ENCODE data around the gene RIN3. TPM values are rescaled to one million over a fixed set of nuclear protein-coding genes. Genes with fewer than 3 reads are reported as not detected.

The RIN3 gene
- total RNA-seq, 4 donors from 2014 or later: 13.5 to 22.2 (median 16.2) TPM

DNA sequence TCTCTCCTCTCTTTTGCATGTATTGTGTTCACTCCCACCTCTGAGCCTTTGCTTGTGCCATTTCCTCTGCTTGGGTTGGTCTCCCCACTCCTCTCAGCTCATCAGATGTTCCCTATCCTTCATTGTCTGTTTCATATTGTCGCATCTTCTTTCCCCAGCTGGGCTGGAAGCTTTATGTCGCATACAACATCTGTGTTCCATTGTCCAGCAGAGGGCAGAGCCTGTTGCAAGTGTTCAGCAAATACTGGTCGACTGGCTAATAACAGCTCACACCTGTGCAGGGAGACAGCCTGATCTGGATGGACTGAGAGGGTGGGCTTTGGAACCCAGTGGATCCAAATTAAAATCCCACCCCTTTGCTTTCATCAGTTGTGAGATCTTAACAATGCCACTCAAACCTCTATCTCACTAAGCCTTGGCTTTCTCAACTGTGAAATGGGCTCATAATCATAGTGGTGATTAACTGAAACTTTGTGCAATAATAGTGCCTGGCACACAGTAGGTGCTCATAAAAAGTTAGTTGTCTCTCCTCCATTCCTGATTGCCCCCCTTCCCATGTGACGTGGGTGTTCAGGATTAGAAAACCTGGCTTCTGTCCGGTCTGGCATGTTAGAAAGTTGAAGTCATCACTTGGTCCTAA is 75.8 kb downstream of the RIN3 start:
- no peak for ATAC-seq

DNA sequence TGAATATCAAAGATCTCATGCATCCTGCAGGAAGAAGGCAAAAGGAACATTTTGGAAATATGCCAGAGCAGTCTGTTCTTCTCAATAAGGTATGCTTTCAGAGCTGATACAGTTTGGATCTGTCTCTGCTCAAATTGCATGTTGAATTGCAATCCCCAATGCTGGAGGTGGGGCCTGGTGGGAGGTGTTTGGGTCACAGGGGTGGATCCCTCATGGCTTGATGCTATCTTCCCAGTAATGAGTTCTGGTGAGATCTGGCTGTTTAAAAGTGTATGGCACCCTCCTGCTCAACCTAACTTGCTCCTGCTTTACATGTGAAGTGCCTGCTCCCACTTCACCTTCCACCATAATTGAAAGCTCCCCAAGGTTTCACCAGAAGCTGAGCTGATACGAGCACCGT is 76.6 kb downstream of the RIN3 start:
- H3K27me3 ChIP-seq: no peaks in the 10 kb centered on the region
- no peak overlapping the region for H3K27ac ChIP-seq
- H3K4me3 ChIP-seq: no peak overlapping the region
- TF ChIP-seq EP300 (IDR thresholded peaks at IDR 0.05) (no peak), POLR2A (IDR thresholded peaks at IDR 0.05) (no peak), POLR2AphosphoS5 (IDR thresholded peaks at IDR 0.05) (no peak)
- TF ChIP-seq, protein P1, sequence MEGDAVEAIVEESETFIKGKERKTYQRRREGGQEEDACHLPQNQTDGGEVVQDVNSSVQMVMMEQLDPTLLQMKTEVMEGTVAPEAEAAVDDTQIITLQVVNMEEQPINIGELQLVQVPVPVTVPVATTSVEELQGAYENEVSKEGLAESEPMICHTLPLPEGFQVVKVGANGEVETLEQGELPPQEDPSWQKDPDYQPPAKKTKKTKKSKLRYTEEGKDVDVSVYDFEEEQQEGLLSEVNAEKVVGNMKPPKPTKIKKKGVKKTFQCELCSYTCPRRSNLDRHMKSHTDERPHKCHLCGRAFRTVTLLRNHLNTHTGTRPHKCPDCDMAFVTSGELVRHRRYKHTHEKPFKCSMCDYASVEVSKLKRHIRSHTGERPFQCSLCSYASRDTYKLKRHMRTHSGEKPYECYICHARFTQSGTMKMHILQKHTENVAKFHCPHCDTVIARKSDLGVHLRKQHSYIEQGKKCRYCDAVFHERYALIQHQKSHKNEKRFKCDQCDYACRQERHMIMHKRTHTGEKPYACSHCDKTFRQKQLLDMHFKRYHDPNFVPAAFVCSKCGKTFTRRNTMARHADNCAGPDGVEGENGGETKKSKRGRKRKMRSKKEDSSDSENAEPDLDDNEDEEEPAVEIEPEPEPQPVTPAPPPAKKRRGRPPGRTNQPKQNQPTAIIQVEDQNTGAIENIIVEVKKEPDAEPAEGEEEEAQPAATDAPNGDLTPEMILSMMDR (IDR thresholded peaks at IDR 0.05): no peak
- H3K36me3 ChIP-seq: no peaks in the 10 kb centered on the region
- H3K9me3 ChIP-seq: no peaks in the 10 kb centered on the region
- 83 to 100% methylated on average over 2 of the region's 2 CpGs for WGBS, 2 donors (ENCODE audit: low coverage in 1 of 2)
- ATAC-seq: no peak
- H3K4me1 ChIP-seq: peaks cover 0 to 50% (median 19%) of the 10 kb centered on the region in 3 donors

More for the DNA sequence above, 75.8 kb downstream of the RIN3 start:
- no peaks in the 10 kb centered on the region for H3K27me3 ChIP-seq
- H3K9me3 ChIP-seq: no peaks in the 10 kb centered on the region
- no peak overlapping the region for H3K27ac ChIP-seq
- H3K4me1 ChIP-seq: peaks cover 0 to 57% (median 19%) of the 10 kb centered on the region in 3 donors
- WGBS, 2 donors (ENCODE audit: low coverage in 1 of 2): 59 to 68% methylated on average over 3 to 5 of the region's 5 CpGs
- peaks cover 0 to 3% of the 10 kb centered on the region in 2 donors for H3K36me3 ChIP-seq
- H3K4me3 ChIP-seq: no peak overlapping the region
- TF ChIP-seq EP300 (IDR thresholded peaks at IDR 0.05) (no peak), POLR2AphosphoS5 (IDR thresholded peaks at IDR 0.05) (no peak)
- TF ChIP-seq, protein P1 (IDR thresholded peaks at IDR 0.05): peak in 2 of 4 experiments; percentile 37 to 41

DNA sequence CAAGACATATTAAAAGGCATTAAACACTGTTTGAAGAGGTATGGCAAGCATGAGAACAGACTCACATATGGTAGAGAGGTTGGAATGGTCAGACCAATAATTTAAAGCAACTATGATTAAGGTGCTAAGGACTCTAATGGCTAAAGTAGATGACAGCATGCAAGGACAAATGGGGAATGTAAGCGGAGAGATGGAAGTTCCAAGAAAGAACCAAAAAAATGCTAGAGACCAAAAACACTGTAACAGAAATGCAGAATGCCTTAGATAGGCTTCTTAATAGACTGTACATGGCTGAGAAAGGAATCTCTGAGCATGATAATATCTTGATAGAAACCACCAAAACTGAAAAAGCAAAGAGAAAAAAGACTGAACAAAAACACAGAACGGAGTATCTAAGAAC is 77.4 kb downstream of the RIN3 start:
- no peak overlapping the region for H3K27ac ChIP-seq
- WGBS, 2 donors (ENCODE audit: low coverage in 1 of 2): 44 to 50% methylated on average over 2 of the region's 2 CpGs
- no peaks in the 10 kb centered on the region for H3K36me3 ChIP-seq
- TF ChIP-seq POLR2A (IDR thresholded peaks at IDR 0.05) (no peak), EP300 (IDR thresholded peaks at IDR 0.05) (no peak), POLR2AphosphoS5 (IDR thresholded peaks at IDR 0.05) (no peak)
- TF ChIP-seq, protein P1 (IDR thresholded peaks at IDR 0.05): no peak
- no peak overlapping the region for H3K4me3 ChIP-seq
- no peaks in the 10 kb centered on the region for H3K27me3 ChIP-seq
- H3K4me1 ChIP-seq: peaks cover 0 to 43% (median 15%) of the 10 kb centered on the region in 3 donors
- no peaks in the 10 kb centered on the region for H3K9me3 ChIP-seq
- ATAC-seq: no peak

DNA sequence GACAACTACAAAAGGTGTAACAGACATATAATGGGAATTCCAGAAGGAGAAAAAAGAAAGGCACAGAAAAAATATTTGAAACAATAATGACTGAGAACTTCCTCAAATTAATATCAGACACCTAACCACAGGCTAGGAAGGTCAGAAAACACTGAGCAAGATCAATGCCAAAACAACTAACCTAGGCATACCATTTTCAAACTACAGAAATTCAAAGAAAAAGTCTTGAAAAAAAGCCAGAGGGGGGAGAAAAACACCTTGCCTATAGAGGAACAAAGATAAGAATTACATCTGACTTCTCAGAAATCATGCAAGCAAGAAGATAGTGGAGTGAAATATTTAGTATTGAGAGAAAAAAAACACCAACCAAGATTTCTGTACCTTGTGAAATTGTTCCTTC is 77.8 kb downstream of the RIN3 start:
- Histone ChIP-seq H3K9me3 (no peaks in the 10 kb centered on the region), H3K27ac (no peak overlapping the region), H3K4me1 (peaks cover 0 to 39% (median 15%) of the 10 kb centered on the region in 3 donors), H3K4me3 (no peak overlapping the region), H3K27me3 (no peaks in the 10 kb centered on the region), H3K36me3 (no peaks in the 10 kb centered on the region)
- TF ChIP-seq POLR2A (IDR thresholded peaks at IDR 0.05) (no peak), EP300 (IDR thresholded peaks at IDR 0.05) (no peak), POLR2AphosphoS5 (IDR thresholded peaks at IDR 0.05) (no peak)
- TF ChIP-seq, protein P1 (IDR thresholded peaks at IDR 0.05): no peak
- no peak for ATAC-seq

DNA sequence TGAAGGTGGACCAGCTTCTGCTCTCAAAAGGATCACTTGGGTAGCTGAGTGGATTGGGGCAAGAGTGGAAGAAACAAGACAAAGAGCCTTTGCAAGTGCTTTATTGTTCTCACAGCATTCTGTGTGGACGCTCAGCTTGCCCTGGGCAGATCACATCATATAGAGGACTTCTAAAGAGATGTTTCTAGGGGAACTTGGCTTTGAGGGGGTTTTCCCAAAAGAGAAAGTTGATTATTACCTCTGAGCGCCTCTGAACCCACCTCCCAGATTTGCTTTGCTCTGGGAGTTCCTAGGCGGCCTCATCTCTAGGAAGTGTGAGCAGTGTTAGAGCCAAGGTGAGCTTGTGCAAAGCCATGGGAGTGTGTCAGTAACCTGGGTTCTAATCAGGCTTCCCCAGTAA is 81.7 kb downstream of the RIN3 start:
- Histone ChIP-seq H3K4me1 (peaks cover 0 to 19% (median 0%) of the 10 kb centered on the region in 3 donors), H3K36me3 (no peaks in the 10 kb centered on the region), H3K4me3 (no peak overlapping the region), H3K9me3 (peaks cover 0 to 6% (median 0%) of the 10 kb centered on the region in 3 donors), H3K27ac (no peak overlapping the region), H3K27me3 (no peaks in the 10 kb centered on the region)
- no peak for TF ChIP-seq EP300 (IDR thresholded peaks at IDR 0.05)
- TF ChIP-seq POLR2A (IDR thresholded peaks at IDR 0.05): no peak
- TF ChIP-seq, protein P1 (IDR thresholded peaks at IDR 0.05): no peak
- TF ChIP-seq POLR2AphosphoS5 (IDR thresholded peaks at IDR 0.05): no peak
- 100% methylated on average over 1 to 2 of the region's 3 CpGs for WGBS, 2 donors (ENCODE audit: low coverage in 1 of 2)
- ATAC-seq: no peak

Data from gastroesophageal sphincter (tissue), 4 donors.